Endodermal cell (in vitro differentiated cells): ENCODE results near the gene PIP5K1B. TPM values are rescaled to one million over a fixed set of nuclear protein-coding genes. Genes with fewer than 3 reads are reported as not detected.

ENCODE experiments used
- DNase-seq: peaks from one replicate; pipeline ENCODE4 v3.0.0-alpha.2; 2017
- H3K27ac ChIP-seq: 2 replicates; pipeline ENCODE4 v1.5.1; 2013; ENCODE audit warnings: mild to moderate bottlenecking, low read depth, low read length, moderate library complexity
- H3K27me3 ChIP-seq: 2 replicates; pipeline ENCODE4 v1.6.1; 2013; ENCODE audit warnings: mild to moderate bottlenecking, low read length, moderate library complexity; ENCODE audit not compliant: insufficient read depth, control insufficient read depth, poor library complexity, severe bottlenecking
- H3K36me3 ChIP-seq: 2 replicates; pipeline ENCODE4 v1.7.0; 2013; ENCODE audit warnings: mild to moderate bottlenecking, low read length, moderate library complexity; ENCODE audit not compliant: control insufficient read depth, insufficient read depth
- H3K4me1 ChIP-seq: one replicate; pipeline ENCODE4 v1.7.0; 2013; ENCODE audit warnings: low read length; ENCODE audit not compliant: control insufficient read depth, insufficient read depth
- H3K4me3 ChIP-seq: 2 replicates; pipeline ENCODE4 v1.5.1; 2013; ENCODE audit warnings: mild to moderate bottlenecking, low read length, moderate library complexity
- H3K9ac ChIP-seq: 2 replicates; pipeline ENCODE4 v1.6.1; 2013; ENCODE audit warnings: mild to moderate bottlenecking, low read length, moderate library complexity; ENCODE audit not compliant: poor library complexity, severe bottlenecking; ENCODE audit errors: extremely low read depth
- H3K9me3 ChIP-seq: 2 replicates; pipeline ENCODE4 v1.6.1; 2013; ENCODE audit warnings: mild to moderate bottlenecking, low read length, moderate library complexity; ENCODE audit not compliant: control insufficient read depth
- H3K27ac Mint-ChIP-seq: 2 replicates; pipeline ENCODE4 v1.8.0; 2020; ENCODE audit warnings: mixed read lengths
- H3K27me3 Mint-ChIP-seq: 2 replicates; pipeline ENCODE4 v1.8.0; 2021; ENCODE audit warnings: mild to moderate bottlenecking, mixed read lengths; ENCODE audit not compliant: insufficient read depth
- H3K36me3 Mint-ChIP-seq: 2 replicates; pipeline ENCODE4 v1.8.0; 2020; ENCODE audit warnings: low read depth, mixed read lengths
- H3K4me1 Mint-ChIP-seq: 2 replicates; pipeline ENCODE4 v1.8.0; 2020; ENCODE audit warnings: mixed read lengths
- H3K4me3 Mint-ChIP-seq: 2 replicates; pipeline ENCODE4 v1.8.0; 2020; ENCODE audit warnings: mild to moderate bottlenecking, moderate library complexity, mixed read lengths
- H3K9me3 Mint-ChIP-seq: 2 replicates; pipeline ENCODE4 v1.8.0; 2020; ENCODE audit warnings: mild to moderate bottlenecking, mixed read lengths
- WGBS, 2 experiments: methylation state at CpG; one replicate each; pipeline versions ENCODE4 v1.1.5 to v1.1.7; 2013; ENCODE audit warnings: missing lambda C conversion rate in 2 of 2, mixed read lengths in 1 of 2; ENCODE audit not compliant: insufficient coverage in 1 of 2, insufficient read length in 1 of 2; 5-methylcytosine and 5-hydroxymethylcytosine counted together
- total RNA-seq, 2 donors: library from RNA; stranded (reverse); fragmentation: NEBNext Ultra II Directional in 1 of 2; extraction: Animal tissue kit (Norgen Biotek cat#: 25700) in 1 of 2; gene quantifications; 2 replicates in 1 of 2; 3 replicates in 1 of 2; pipeline ENCODE4 v1.2.1, GENCODE V29; 2021
- TF ChIP-seq, protein P1 (sequence below): fragments of 200-600 bp; sonication (generic); conservative IDR thresholded peaks from 2 replicates; pipeline ENCODE4 v1.5.0; 2021; ENCODE audit warnings: antibody characterized with exemption, mild to moderate bottlenecking

The PIP5K1B gene
- total RNA-seq, 2 donors from 2014 or later = 8.5 to 10.2 TPM

DNA sequence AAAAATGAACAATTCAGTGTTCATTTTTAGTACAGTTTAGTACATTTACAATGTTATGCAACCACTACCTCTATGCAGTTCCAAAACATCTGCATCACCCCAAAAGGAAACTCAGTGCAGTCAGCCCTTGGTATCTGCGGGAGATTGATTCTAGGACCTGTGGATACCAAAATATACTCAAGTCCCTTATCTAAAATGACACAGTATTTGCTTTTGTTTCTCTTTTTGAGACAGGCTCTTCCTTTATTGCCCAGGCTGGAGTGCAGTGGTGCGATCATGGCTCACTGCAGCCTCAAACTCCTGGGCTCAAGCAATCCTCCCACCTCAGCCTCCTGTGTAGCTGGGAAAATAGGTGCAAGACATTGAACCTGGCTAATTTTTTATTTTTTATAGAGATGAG is 114.0 kb downstream of the PIP5K1B start:
- H3K9me3 Mint-ChIP-seq = no peaks in the 10 kb centered on the region
- H3K4me3 Mint-ChIP-seq = no peak overlapping the region
- DNase-seq = no peak
- no peaks in the 10 kb centered on the region for H3K9me3 ChIP-seq
- 94% methylated on average over 2 of the region's 2 CpGs for WGBS, 2 experiments
- H3K4me1 Mint-ChIP-seq = peaks cover 12% of the 10 kb centered on the region
- no peak overlapping the region for H3K4me3 ChIP-seq
- no peaks in the 10 kb centered on the region for H3K27me3 Mint-ChIP-seq
- no peaks in the 10 kb centered on the region for H3K27me3 ChIP-seq
- peaks cover 20% of the 10 kb centered on the region for H3K36me3 ChIP-seq
- no peak overlapping the region for H3K27ac ChIP-seq
- H3K9ac ChIP-seq = no peak overlapping the region
- no peaks in the 10 kb centered on the region for H3K4me1 ChIP-seq
- TF ChIP-seq, protein P1, sequence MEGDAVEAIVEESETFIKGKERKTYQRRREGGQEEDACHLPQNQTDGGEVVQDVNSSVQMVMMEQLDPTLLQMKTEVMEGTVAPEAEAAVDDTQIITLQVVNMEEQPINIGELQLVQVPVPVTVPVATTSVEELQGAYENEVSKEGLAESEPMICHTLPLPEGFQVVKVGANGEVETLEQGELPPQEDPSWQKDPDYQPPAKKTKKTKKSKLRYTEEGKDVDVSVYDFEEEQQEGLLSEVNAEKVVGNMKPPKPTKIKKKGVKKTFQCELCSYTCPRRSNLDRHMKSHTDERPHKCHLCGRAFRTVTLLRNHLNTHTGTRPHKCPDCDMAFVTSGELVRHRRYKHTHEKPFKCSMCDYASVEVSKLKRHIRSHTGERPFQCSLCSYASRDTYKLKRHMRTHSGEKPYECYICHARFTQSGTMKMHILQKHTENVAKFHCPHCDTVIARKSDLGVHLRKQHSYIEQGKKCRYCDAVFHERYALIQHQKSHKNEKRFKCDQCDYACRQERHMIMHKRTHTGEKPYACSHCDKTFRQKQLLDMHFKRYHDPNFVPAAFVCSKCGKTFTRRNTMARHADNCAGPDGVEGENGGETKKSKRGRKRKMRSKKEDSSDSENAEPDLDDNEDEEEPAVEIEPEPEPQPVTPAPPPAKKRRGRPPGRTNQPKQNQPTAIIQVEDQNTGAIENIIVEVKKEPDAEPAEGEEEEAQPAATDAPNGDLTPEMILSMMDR = no peak
- no peak overlapping the region for H3K27ac Mint-ChIP-seq
- H3K36me3 Mint-ChIP-seq = peaks cover 2% of the 10 kb centered on the region

- no peak for DNase-seq
- H3K27ac Mint-ChIP-seq = no peak overlapping the region
- Histone ChIP-seq H3K4me3 (no peak overlapping the region), H3K36me3 (peaks cover 20% of the 10 kb centered on the region), H3K9me3 (no peaks in the 10 kb centered on the region), H3K9ac (no peak overlapping the region), H3K27ac (no peak overlapping the region), H3K4me1 (peaks cover 4% of the 10 kb centered on the region), H3K27me3 (no peaks in the 10 kb centered on the region)
- H3K4me1 Mint-ChIP-seq = peaks cover 25% of the 10 kb centered on the region
- no peak overlapping the region for H3K4me3 Mint-ChIP-seq
- TF ChIP-seq, protein P1 = no peak
- WGBS, 2 experiments = 95 to 100% methylated on average over 2 of the region's 2 CpGs
- no peaks in the 10 kb centered on the region for H3K27me3 Mint-ChIP-seq
- no peaks in the 10 kb centered on the region for H3K9me3 Mint-ChIP-seq
- peaks cover 2% of the 10 kb centered on the region for H3K36me3 Mint-ChIP-seq
Observed at GRCh38 chr9:68821911-68822310, 116.9 kb downstream of the PIP5K1B start.

DNA sequence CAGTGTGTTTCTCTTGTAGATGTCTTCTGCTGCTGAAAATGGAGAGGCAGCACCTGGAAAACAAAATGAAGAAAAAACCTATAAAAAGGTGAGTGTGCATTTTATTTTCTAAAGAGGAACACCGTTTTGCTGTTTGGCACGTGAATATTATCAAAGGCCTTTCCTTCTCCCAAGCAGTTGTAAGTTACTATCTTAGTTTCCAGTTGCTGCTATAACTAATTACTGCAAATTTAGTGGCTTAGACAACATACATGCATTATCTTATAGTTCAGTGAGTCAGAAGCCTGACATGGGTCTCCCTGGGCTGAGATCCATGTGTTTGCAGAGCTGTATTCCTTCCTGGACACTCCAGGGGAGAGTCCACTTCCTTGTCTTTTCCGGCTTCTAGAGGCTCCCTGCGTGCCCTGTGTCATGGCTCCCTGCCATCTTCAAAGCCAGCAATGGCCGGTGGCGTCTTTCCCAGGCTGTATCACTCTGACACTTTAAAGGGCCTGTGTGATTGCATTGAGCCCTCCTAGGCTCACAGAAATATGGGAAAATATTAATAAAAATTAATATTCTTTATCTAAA is 117.6 kb downstream of the PIP5K1B start:
- peaks cover 20% of the 10 kb centered on the region for H3K36me3 ChIP-seq
- no peak overlapping the region for H3K9ac ChIP-seq
- H3K4me1 ChIP-seq = peaks cover 4% of the 10 kb centered on the region
- H3K27me3 ChIP-seq = no peaks in the 10 kb centered on the region
- no peak overlapping the region for H3K4me3 Mint-ChIP-seq
- peaks cover 24% of the 10 kb centered on the region for H3K4me1 Mint-ChIP-seq
- 96 to 97% methylated on average over 3 to 6 of the region's 6 CpGs for WGBS, 2 experiments
- H3K9me3 Mint-ChIP-seq = no peaks in the 10 kb centered on the region
- H3K27ac ChIP-seq = no peak overlapping the region
- H3K9me3 ChIP-seq = no peaks in the 10 kb centered on the region
- no peak overlapping the region for H3K27ac Mint-ChIP-seq
- TF ChIP-seq, protein P1 = no peak
- no peaks in the 10 kb centered on the region for H3K27me3 Mint-ChIP-seq
- DNase-seq = no peak
- H3K4me3 ChIP-seq = no peak overlapping the region
- peaks cover 2% of the 10 kb centered on the region for H3K36me3 Mint-ChIP-seq
